ENCODE measurements around the gene MCF2L. TPM values are rescaled to one million over a fixed set of nuclear protein-coding genes. Genes with fewer than 3 reads are reported as not detected.

Gene MCF2L
- total RNA-seq, 3 donors from 2014 or later: 33.4 to 77.3 (median 38.6) TPM

DNA sequence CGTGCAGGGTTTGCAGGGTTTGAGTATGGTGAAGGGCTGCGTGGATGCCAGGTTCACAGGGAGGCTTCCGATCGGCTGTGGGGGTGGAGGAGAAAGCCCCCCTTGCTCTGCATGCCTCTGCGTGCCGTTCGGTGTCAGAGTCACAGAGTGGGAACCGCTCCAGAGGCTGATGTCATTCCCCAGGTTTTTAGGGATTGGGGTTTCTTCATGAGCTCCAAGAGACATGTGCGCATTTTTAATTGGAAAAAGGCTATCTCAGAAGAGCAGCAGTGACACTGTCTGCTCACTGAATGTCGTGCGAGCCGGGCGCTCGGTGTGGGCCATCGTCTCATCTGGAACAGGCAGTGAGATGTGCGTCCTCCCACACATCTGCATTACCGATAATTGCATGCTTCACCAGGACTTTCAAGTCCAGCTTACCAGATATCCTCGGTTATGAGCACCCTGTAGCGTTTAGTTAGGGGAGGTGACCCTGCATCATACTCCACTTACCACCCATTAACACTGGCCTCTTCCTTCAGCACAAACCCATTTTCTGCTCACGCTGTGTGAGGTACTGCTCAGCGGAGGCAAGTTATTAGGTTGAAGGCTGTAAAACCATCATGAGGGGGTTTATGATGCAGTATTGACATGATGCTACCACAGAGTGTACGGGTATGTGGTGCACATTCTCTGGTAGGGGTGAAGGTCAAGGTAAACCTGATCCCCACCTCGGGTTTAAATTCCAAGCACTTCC is 1.7 kb downstream of the MCF2L start:
- Histone ChIP-seq H3K27ac (no peak overlapping the region), H3K9me3 (no peaks in the 10 kb centered on the region), H3K27me3 (no peaks in the 10 kb centered on the region), H3K4me1 (no peaks in the 10 kb centered on the region), H3K4me3 (peak overlapping the region in 2 of 3 donors; percentile 16 to 61), H3K36me3 (no peaks in the 10 kb centered on the region)
- TF ChIP-seq POLR2AphosphoS5 (IDR thresholded peaks at IDR 0.05) (no peak), POLR2A (IDR thresholded peaks at IDR 0.05) (no peak)
- TF ChIP-seq, protein P1, sequence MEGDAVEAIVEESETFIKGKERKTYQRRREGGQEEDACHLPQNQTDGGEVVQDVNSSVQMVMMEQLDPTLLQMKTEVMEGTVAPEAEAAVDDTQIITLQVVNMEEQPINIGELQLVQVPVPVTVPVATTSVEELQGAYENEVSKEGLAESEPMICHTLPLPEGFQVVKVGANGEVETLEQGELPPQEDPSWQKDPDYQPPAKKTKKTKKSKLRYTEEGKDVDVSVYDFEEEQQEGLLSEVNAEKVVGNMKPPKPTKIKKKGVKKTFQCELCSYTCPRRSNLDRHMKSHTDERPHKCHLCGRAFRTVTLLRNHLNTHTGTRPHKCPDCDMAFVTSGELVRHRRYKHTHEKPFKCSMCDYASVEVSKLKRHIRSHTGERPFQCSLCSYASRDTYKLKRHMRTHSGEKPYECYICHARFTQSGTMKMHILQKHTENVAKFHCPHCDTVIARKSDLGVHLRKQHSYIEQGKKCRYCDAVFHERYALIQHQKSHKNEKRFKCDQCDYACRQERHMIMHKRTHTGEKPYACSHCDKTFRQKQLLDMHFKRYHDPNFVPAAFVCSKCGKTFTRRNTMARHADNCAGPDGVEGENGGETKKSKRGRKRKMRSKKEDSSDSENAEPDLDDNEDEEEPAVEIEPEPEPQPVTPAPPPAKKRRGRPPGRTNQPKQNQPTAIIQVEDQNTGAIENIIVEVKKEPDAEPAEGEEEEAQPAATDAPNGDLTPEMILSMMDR (IDR thresholded peaks at IDR 0.05): no peak
- DNase-seq (ENCODE audit: low spot score in 2 of 2): no peak
- intact Hi-C loops (cut with DNase I; ENCODE audit: low total_unique reads): no loop called here

- Histone ChIP-seq H3K4me1 (no peaks in the 10 kb centered on the region), H3K36me3 (no peaks in the 10 kb centered on the region), H3K27me3 (no peaks in the 10 kb centered on the region), H3K4me3 (no peak overlapping the region), H3K27ac (no peak overlapping the region), H3K9me3 (no peaks in the 10 kb centered on the region)
- intact Hi-C loops (cut with DNase I; ENCODE audit: low total_unique reads): no loop called here
- TF ChIP-seq POLR2AphosphoS5 (IDR thresholded peaks at IDR 0.05) (no peak), POLR2A (IDR thresholded peaks at IDR 0.05) (no peak)
- TF ChIP-seq, protein P1 (IDR thresholded peaks at IDR 0.05): no peak
- DNase-seq (ENCODE audit: low spot score in 2 of 2): no peak
These were observed 2.3 kb downstream of the MCF2L start for GRCh38 chr13:112971288-112971643.

DNA sequence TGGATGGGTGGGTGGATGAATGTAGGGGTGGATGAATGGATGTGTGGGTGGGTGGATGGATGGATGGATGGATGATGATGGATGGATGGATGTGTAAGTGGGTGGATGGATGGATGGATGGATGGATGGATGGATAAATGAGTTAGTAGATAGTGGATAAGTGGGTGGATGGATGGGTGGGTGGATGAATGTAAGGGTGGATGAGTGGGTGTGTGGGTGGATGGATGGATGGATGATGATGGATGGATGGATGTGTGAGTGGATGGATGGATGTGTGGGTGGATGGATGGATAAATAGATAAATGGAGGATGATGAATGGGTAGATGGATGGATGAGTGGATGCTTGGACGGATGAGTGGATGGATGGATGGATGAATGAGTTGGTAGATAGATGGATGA is 3.2 kb downstream of the MCF2L start:
- no peaks in the 10 kb centered on the region for H3K9me3 ChIP-seq
- no peak for DNase-seq (ENCODE audit: low spot score in 2 of 2)
- intact Hi-C loops (cut with DNase I; ENCODE audit: low total_unique reads): no loop called here
- H3K27ac ChIP-seq: no peak overlapping the region
- H3K27me3 ChIP-seq: no peaks in the 10 kb centered on the region
- no peaks in the 10 kb centered on the region for H3K36me3 ChIP-seq
- H3K4me3 ChIP-seq: no peak overlapping the region
- no peak for TF ChIP-seq POLR2AphosphoS5 (IDR thresholded peaks at IDR 0.05)
- TF ChIP-seq POLR2A (IDR thresholded peaks at IDR 0.05): no peak
- TF ChIP-seq, protein P1 (IDR thresholded peaks at IDR 0.05): no peak
- H3K4me1 ChIP-seq: no peaks in the 10 kb centered on the region

- DNase-seq (ENCODE audit: low spot score in 2 of 2): no peak
- Histone ChIP-seq H3K9me3 (no peaks in the 10 kb centered on the region), H3K27me3 (no peaks in the 10 kb centered on the region), H3K27ac (no peak overlapping the region), H3K36me3 (no peaks in the 10 kb centered on the region), H3K4me3 (no peak overlapping the region), H3K4me1 (no peaks in the 10 kb centered on the region)
- intact Hi-C loops (cut with DNase I; ENCODE audit: low total_unique reads): no loop called here
- TF ChIP-seq, protein P1 (IDR thresholded peaks at IDR 0.05): no peak
- TF ChIP-seq POLR2AphosphoS5 (IDR thresholded peaks at IDR 0.05): no peak
- no peak for TF ChIP-seq POLR2A (IDR thresholded peaks at IDR 0.05)
These were observed 4.0 kb downstream of the MCF2L start for GRCh38 chr13:112972867-112973576.

GRCh38 chr13:112973577-112973951 is 4.5 kb downstream of the MCF2L start:
- DNase-seq (ENCODE audit: low spot score in 2 of 2): no peak
- intact Hi-C loops (cut with DNase I; ENCODE audit: low total_unique reads): no loop called here
- no peak overlapping the region for H3K4me3 ChIP-seq

More at GRCh38 chr13:112973577-112973951, 4.5 kb downstream of the MCF2L start:
- Histone ChIP-seq H3K27ac (no peak overlapping the region), H3K9me3 (no peaks in the 10 kb centered on the region), H3K36me3 (no peaks in the 10 kb centered on the region), H3K27me3 (no peaks in the 10 kb centered on the region), H3K4me1 (no peaks in the 10 kb centered on the region)
- TF ChIP-seq POLR2A (IDR thresholded peaks at IDR 0.05): no peak
- TF ChIP-seq POLR2AphosphoS5 (IDR thresholded peaks at IDR 0.05): no peak
- TF ChIP-seq, protein P1 (IDR thresholded peaks at IDR 0.05): no peak

Measured in breast epithelium (tissue), 4 donors.